OCI-LY1 (cell line): ENCODE measurements around the gene RSPH6A.

Experiments used
- EZH2 ChIP-seq: fragments of 200-600 bp; sonication (generic), shearing (Covaris generic); IDR thresholded peaks from 2 replicates; pipeline ENCODE4 v1.8.0; 2017; ENCODE audit warnings: borderline replicate concordance, mixed run types, mild to moderate bottlenecking, antibody characterized with exemption, low read length, moderate library complexity, mixed read lengths
- TF ChIP-seq, protein P1 (sequence below): fragments of 200-600 bp; sonication (generic), shearing (Covaris generic); IDR thresholded peaks from 2 replicates; pipeline ENCODE4 v1.5.1; 2017; ENCODE audit warnings: mild to moderate bottlenecking, antibody characterized with exemption, low read length, moderate library complexity, mixed read lengths

DNA sequence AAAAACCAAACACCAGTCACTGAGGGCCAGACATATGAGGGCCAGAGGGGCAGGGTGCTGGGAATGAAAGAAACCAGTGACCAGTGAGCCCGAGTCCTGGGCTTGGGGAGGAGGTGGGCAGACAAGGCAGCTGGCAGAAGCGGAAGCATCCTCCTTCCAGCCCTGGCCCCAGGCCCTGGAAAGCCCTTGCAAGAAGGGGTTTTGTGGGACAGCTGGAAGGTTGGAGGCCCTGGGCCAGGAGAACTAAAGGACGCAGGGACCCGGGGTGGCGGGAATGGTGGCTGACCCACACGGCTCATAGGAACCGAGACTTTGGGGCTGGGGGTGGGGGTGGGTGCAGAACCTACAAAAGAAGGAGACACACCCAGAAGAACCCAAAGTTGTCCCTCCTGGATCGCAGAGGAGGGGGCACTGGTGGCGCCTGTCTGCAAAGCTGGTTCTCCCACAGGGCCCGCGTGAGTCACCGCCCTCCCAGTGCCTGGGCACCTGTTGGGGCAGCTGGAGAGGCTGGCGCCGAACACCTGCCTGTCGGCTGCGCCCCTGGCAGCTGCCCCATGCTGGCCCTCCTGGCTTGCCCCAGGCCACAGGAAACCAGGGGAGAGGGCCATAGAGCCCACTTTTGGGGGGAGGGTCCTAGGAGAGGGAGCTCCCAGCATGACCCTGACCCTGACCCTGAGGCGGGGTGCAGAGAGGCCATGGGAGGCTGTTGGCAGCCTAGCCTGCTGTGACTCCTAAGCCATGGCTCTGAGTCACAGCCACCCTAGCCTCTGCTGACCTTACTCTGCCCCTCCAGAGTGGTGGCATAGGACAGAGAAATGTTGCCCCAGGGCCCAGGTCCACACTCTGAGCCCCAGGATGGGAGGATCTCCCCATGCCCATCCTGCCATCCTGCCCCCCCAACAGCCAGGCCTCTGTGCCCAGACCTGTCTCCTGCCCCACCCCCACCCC lies 33.6 kb downstream of the RSPH6A start:
- no peak for TF ChIP-seq EZH2
- TF ChIP-seq, protein P1, sequence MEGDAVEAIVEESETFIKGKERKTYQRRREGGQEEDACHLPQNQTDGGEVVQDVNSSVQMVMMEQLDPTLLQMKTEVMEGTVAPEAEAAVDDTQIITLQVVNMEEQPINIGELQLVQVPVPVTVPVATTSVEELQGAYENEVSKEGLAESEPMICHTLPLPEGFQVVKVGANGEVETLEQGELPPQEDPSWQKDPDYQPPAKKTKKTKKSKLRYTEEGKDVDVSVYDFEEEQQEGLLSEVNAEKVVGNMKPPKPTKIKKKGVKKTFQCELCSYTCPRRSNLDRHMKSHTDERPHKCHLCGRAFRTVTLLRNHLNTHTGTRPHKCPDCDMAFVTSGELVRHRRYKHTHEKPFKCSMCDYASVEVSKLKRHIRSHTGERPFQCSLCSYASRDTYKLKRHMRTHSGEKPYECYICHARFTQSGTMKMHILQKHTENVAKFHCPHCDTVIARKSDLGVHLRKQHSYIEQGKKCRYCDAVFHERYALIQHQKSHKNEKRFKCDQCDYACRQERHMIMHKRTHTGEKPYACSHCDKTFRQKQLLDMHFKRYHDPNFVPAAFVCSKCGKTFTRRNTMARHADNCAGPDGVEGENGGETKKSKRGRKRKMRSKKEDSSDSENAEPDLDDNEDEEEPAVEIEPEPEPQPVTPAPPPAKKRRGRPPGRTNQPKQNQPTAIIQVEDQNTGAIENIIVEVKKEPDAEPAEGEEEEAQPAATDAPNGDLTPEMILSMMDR = no peak
